GM21381 (cell line): ENCODE measurements around the gene CDK14.
A peak's percentile ranks its signal among the peaks of the same experiment; 100 is the strongest.
"Not testable (repeated sequence)": the region's sequence is repeated elsewhere in the genome, so short reads cannot be mapped to it uniquely, and the experiment has no call there.

Experiments
- ATAC-seq: cut with Tn5 transposase; IDR thresholded peaks from one replicate; pipeline ENCODE4 v1.9.1; 2021; ENCODE audit warnings: mild to moderate bottlenecking, moderate library complexity; ENCODE audit not compliant: unreplicated experiment

CDK14 gene

GRCh38 chr7:90777041-90777440 is 180.9 kb downstream of the CDK14 start:
- peak; percentile 94 for ATAC-seq

GRCh38 chr7:90777465-90777864 is 181.3 kb downstream of the CDK14 start:
- ATAC-seq, result peak; percentile 31

- no peak for ATAC-seq
Observed at GRCh38 chr7:90777886-90778285, 181.8 kb downstream of the CDK14 start.

- ATAC-seq, result no peak
Observed at GRCh38 chr7:90788052-90788451, 191.9 kb downstream of the CDK14 start.

- no peak for ATAC-seq
Observed at GRCh38 chr7:90789736-90790306, 193.7 kb downstream of the CDK14 start.

- no peak for ATAC-seq
Observed at GRCh38 chr7:90791596-90791995, 195.5 kb downstream of the CDK14 start.

GRCh38 chr7:90792301-90792700 is 196.2 kb downstream of the CDK14 start:
- no peak for ATAC-seq

- not testable (repeated sequence) for ATAC-seq
Observed at GRCh38 chr7:90794234-90794633, 198.1 kb downstream of the CDK14 start.

- no peak for ATAC-seq
Observed at GRCh38 chr7:90797596-90797995, 201.5 kb downstream of the CDK14 start.

- ATAC-seq, result no peak
Observed at GRCh38 chr7:90804370-90804769, 208.2 kb downstream of the CDK14 start.

- not testable (repeated sequence) for ATAC-seq
Observed at GRCh38 chr7:90815552-90815951, 219.4 kb downstream of the CDK14 start.

GRCh38 chr7:90816511-90817142 is 220.5 kb downstream of the CDK14 start:
- ATAC-seq, result peak; percentile 97

GRCh38 chr7:90817151-90817550 is 221.0 kb downstream of the CDK14 start:
- no peak for ATAC-seq

GRCh38 chr7:90817846-90818245 is 221.7 kb downstream of the CDK14 start:
- no peak for ATAC-seq

GRCh38 chr7:90818341-90818740 is 222.2 kb downstream of the CDK14 start:
- no peak for ATAC-seq

- no peak for ATAC-seq
Observed at GRCh38 chr7:90821961-90822620, 226.0 kb downstream of the CDK14 start.

GRCh38 chr7:90824386-90825307 is 228.5 kb downstream of the CDK14 start:
- no peak for ATAC-seq

- no peak for ATAC-seq
Observed at GRCh38 chr7:90825779-90826178, 229.7 kb downstream of the CDK14 start.

GRCh38 chr7:90828601-90829000 is 232.5 kb downstream of the CDK14 start:
- no peak for ATAC-seq

- ATAC-seq, result no peak
Observed at GRCh38 chr7:90830308-90830707, 234.2 kb downstream of the CDK14 start.

- no peak for ATAC-seq
Observed at GRCh38 chr7:90832726-90833125, 236.6 kb downstream of the CDK14 start.
